Measurements from ENCODE around the gene MYBPH.

DNA sequence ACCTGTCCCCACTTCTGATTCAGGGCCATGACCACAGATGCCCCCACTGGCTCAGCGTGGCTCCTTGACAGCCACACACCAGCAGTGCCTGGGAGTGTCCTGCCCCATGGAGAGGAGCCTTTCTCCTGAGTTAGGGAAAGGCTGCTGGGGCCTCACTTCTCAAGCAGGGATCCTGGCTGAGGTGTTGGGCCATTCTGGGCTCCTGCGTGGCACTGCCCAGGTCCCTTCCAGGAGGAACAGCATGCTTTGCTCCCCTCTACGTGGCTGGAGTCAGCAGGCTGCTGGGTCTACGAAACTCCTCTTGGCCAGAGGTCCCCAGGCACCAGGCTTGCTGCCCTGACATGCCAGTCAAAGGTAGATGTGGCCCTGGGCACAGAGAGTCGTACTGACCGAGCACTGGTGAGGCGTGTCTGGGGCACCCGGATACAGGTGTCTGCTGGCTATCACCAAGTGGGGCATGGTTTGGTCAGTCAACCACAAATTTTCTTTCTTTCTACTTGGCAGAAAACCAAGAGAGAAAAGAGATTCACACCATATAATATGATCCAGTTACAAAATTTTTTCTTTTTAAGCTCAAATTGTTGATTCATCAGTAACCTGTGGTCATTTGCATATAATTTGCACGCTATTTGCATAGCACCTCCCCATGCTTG, 44.0 kb downstream of the MYBPH start:
- no peak for TF ChIP-seq NR2C2 (IDR thresholded peaks at IDR 0.05; ENCODE audit: borderline replicate concordance, control insufficient read depth, insufficient read length, low read depth)
- TF ChIP-seq, protein P1, sequence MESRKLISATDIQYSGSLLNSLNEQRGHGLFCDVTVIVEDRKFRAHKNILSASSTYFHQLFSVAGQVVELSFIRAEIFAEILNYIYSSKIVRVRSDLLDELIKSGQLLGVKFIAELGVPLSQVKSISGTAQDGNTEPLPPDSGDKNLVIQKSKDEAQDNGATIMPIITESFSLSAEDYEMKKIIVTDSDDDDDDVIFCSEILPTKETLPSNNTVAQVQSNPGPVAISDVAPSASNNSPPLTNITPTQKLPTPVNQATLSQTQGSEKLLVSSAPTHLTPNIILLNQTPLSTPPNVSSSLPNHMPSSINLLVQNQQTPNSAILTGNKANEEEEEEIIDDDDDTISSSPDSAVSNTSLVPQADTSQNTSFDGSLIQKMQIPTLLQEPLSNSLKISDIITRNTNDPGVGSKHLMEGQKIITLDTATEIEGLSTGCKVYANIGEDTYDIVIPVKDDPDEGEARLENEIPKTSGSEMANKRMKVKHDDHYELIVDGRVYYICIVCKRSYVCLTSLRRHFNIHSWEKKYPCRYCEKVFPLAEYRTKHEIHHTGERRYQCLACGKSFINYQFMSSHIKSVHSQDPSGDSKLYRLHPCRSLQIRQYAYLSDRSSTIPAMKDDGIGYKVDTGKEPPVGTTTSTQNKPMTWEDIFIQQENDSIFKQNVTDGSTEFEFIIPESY (IDR thresholded peaks at IDR 0.05): no peak
- no peak for TF ChIP-seq IKZF1 (conservative IDR thresholded peaks at IDR 0.05)
- TF ChIP-seq, protein P2, sequence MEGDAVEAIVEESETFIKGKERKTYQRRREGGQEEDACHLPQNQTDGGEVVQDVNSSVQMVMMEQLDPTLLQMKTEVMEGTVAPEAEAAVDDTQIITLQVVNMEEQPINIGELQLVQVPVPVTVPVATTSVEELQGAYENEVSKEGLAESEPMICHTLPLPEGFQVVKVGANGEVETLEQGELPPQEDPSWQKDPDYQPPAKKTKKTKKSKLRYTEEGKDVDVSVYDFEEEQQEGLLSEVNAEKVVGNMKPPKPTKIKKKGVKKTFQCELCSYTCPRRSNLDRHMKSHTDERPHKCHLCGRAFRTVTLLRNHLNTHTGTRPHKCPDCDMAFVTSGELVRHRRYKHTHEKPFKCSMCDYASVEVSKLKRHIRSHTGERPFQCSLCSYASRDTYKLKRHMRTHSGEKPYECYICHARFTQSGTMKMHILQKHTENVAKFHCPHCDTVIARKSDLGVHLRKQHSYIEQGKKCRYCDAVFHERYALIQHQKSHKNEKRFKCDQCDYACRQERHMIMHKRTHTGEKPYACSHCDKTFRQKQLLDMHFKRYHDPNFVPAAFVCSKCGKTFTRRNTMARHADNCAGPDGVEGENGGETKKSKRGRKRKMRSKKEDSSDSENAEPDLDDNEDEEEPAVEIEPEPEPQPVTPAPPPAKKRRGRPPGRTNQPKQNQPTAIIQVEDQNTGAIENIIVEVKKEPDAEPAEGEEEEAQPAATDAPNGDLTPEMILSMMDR (IDR thresholded peaks at IDR 0.05 in 2 of 3, conservative IDR thresholded peaks at IDR 0.05 in 1 of 3; ENCODE audit: control insufficient read depth in 2 of 3, extremely low read depth in 1 of 3, insufficient read depth in 1 of 3, low read depth in 3 of 3, low read length in 3 of 3): no peak
- no peak for TF ChIP-seq POLR2AphosphoS5 (IDR thresholded peaks at IDR 0.05; ENCODE audit: low read length)
- no peak for TF ChIP-seq CHD2 (IDR thresholded peaks at IDR 0.05; ENCODE audit: borderline replicate concordance, low read depth, low read length)
- TF ChIP-seq ZNF274 (IDR thresholded peaks at IDR 0.05; ENCODE audit: insufficient read depth, insufficient read length): no peak
- no peak for TF ChIP-seq TAF1 (IDR thresholded peaks at IDR 0.05; ENCODE audit: borderline replicate concordance, low read depth, low read length)
- no peak for TF ChIP-seq EZH2 (IDR thresholded peaks at IDR 0.05; ENCODE audit: borderline replicate concordance, control insufficient read depth, low read depth, low read length)
- TF ChIP-seq, protein P3, sequence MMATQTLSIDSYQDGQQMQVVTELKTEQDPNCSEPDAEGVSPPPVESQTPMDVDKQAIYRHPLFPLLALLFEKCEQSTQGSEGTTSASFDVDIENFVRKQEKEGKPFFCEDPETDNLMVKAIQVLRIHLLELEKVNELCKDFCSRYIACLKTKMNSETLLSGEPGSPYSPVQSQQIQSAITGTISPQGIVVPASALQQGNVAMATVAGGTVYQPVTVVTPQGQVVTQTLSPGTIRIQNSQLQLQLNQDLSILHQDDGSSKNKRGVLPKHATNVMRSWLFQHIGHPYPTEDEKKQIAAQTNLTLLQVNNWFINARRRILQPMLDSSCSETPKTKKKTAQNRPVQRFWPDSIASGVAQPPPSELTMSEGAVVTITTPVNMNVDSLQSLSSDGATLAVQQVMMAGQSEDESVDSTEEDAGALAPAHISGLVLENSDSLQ (IDR thresholded peaks at IDR 0.05): no peak
